ENCODE data around the gene CCDC28B.

CCDC28B gene

GRCh38 chr1:32195531-32195930 is 4.9 kb upstream of the CCDC28B start:
- no peak for DNase-seq (ENCODE audit: low spot score)

DNA sequence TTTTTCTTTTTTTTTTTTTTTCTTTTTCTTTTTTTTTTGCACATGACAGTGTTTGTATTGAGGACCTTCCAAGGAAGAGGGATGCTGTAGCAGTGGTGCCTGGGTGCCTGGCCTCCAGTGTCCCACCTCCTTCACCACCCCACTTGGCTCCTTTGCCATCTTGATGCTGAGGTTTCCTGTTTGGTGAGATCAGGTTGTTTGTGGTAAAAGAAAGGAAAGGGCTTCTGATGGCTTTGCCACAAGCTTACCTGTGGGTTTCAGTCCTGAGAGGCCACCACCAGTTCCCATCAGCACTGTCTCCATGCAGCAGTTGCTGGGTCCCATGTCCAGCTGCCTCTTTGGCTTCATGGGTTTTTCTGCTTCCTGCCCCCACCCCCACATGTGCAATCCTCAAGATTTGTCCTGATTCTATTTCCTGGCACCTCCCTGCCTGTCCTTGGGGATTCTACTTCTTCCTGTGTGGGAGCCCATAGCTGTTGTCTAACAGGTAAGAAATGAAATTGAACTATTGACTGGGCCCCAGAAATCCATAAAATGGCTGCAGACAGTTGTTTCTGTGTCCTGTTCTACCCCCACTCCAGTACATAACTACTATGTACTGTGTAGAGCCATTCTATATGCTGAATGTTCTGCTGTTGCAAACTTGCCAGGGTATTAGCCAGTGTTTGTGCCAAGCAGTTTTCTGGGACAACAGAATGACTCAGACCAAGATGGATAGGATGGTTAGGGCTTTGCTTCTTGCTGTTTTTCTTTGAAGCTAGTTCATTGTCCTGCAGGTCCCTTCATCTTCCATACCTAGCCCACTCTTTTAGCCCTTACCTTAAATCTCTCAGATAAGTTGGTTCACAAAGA is 4.2 kb upstream of the CCDC28B start:
- no peak for DNase-seq (ENCODE audit: low spot score)

DNA sequence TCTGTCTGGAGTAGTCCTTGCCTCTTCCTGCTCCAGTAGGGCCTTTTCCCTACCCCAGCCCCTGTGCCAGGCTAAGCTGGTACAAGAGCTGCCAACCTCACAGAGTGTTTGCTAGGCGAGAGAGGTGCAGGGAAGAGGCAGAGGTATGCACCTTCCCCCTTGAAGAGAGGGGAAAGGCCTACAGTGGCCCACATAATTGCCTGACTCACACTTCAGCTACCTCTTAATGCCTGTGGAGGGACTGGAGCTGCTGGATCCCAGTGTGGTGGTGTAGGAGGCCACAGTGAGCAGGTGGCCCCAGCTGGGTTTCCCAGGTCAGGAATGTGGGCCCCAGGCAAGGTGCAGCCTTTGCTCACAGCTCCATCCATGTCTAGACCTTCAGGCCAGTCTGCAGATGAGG is 3.3 kb upstream of the CCDC28B start:
- DNase-seq (ENCODE audit: low spot score), result no peak

DNA sequence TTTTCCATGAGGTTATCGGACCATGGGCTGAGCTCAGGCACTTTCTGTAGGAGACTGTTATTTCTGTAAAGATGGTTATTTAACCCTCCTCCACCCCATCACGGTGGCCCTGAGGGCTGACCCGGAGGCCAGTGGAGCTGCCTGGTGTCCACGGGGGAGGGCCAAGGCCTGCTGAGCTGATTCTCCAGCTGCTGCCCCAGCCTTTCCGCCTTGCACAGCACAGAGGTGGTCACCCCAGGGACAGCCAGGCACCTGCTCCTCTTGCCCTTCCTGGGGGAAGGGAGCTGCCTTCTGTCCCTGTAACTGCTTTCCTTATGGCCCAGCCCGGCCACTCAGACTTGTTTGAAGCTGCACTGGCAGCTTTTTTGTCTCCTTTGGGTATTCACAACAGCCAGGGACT is 2.6 kb upstream of the CCDC28B start:
- no peak for DNase-seq (ENCODE audit: low spot score)

GRCh38 chr1:32198237-32199042 is 2.0 kb upstream of the CCDC28B start:
- no peak for DNase-seq (ENCODE audit: low spot score)

DNA sequence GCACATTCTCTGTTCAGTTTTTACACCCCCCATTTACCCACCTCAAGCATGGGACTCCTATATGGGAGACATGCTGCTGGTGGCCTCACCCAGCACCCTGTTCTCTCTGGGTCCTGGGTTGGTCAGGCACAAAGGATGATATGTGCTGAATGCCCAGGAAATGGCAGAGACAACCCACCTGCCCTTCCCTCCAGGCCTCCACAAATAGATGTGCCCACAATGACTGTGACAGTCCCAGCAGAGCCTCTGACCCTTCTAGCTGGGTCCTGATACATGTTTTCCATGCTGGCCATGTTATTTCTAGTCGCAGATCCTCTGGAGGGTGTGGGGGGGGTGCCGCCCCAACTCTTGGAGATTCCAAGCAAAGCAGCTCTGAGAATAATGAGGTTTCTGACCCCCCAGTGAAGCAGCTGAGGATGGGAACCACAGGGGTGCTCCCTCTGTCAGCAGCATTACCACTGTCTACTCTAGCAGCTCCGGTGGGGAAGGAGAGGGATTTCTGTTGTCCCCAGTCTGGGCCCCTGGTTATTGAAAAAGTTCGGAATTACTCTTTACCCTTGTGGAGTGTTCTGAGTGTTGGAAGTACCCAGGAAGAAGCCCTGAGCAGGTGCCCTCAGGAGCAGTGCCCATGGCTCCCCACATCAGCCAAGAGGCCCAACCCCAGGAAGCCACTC is 1.2 kb upstream of the CCDC28B start:
- DNase-seq (ENCODE audit: low spot score), result no peak

DNA sequence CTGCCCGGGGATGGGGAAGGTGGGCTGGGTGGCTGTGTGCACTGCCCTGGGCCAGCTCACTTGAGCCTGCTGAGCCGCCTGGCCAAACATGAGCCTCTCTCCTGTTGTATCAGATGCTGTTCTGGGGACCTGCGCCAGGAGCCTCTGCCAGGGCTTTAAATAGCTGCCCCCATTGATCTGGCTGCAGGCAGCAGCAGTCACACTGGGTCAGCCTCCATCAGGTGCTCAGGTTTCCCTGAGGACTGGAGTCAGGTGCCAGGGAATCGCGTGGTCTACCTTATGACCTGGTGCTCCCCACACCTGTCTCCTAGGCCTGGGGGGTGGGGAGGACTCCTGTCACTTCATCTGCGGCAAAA is 700 bp upstream of the CCDC28B start:
- DNase-seq (ENCODE audit: low spot score), result no peak

GRCh38 chr1:32201011-32201855 is 838 bp downstream of the CCDC28B start:
- DNase-seq (ENCODE audit: low spot score), result peak; percentile 82

DNA sequence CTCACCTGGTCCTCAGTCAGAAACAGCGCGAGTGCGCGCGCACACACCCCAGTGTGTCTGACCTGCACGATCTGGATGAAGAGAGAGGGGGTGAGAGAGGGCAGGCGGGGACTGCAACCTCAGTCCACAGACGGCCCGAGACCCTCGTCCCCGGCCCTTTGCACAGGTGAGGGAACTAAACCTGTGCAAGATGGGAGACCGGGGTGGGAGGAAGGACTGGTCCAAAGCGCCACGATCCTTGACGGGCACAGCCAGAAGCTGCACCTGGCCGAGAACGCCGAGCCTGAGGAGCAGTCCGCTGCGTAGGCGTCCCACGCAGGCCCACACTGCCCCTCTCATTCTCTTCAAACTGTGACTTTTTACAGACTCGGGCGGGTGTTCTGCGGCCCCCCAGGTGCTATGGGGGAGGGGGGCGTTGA is 4.6 kb downstream of the CCDC28B start:
- no peak for DNase-seq (ENCODE audit: low spot score)

GRCh38 chr1:32205401-32206370 is 5.3 kb downstream of the CCDC28B start, which contains the start of gene IQCC:
IQCC (plus strand) TSS chr1:32205671; CDS start chr1:32205682, 11 bp downstream.
- peak; percentile 90 for DNase-seq (ENCODE audit: low spot score)

GRCh38 chr1:32208469-32208868 is 8.1 kb downstream of the CCDC28B start:
- no peak for DNase-seq (ENCODE audit: low spot score)

GRCh38 chr1:32208891-32209328 is 8.5 kb downstream of the CCDC28B start, which contains the start of gene DCDC2B:
DCDC2B (plus strand) TSS chr1:32209089; CDS start chr1:32209094, 5 bp downstream.
- no peak for DNase-seq (ENCODE audit: low spot score)

- DNase-seq (ENCODE audit: low spot score), result no peak
These were observed 15.5 kb downstream of the CCDC28B start for GRCh38 chr1:32215629-32216480.

DNA sequence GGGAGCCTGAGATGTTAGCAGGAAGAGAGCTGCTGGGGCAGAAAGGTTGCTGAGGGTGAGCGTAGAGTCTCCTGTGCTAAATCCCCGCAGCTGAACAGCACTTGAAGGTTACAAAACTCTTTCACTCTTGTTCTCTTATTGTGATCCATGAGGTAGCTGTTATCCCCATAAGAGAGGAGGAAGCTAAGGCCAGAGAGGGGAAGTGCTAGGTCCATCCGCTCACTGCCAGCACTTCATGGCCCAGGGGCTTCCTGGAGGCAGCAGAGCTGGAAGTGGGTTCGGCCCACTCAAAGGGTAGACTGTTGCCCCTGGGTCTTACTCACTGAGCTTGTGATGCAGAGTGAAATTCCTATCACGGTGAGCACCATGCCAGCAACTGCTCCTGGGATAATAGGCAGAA is 16.2 kb downstream of the CCDC28B start:
- DNase-seq (ENCODE audit: low spot score), result no peak

GRCh38 chr1:32219022-32219421 is 18.6 kb downstream of the CCDC28B start:
- DNase-seq (ENCODE audit: low spot score), result no peak

GRCh38 chr1:32220746-32221580 is 20.6 kb downstream of the CCDC28B start:
- no peak for DNase-seq (ENCODE audit: low spot score)

GRCh38 chr1:32221581-32221979 is 21.2 kb downstream of the CCDC28B start:
- DNase-seq (ENCODE audit: low spot score), result no peak

Data from left forelimb (tissue), 1 donor.